Measurements from ENCODE around the gene GALNT9.
A peak's percentile ranks its signal among the peaks of the same experiment; 100 is the strongest.

The GALNT9 gene

GRCh38 chr12:132188916-132189325, 140.5 kb downstream of the GALNT9 start:
- Mint-ChIP-seq H3K4me3 (peak overlapping the region; percentile 95), H3K27ac (peak overlapping the region; percentile 88), H3K4me1 (ENCODE audit: low read depth) (peaks cover 22% of the 10 kb centered on the region), H3K9me3 (peaks cover 10% of the 10 kb centered on the region), H3K36me3 (ENCODE audit: low read depth) (peaks cover 9% of the 10 kb centered on the region), H3K27me3 (ENCODE audit: low read depth) (peaks cover 15% of the 10 kb centered on the region)
- no peak for DNase-seq (ENCODE audit: low spot score)

DNA sequence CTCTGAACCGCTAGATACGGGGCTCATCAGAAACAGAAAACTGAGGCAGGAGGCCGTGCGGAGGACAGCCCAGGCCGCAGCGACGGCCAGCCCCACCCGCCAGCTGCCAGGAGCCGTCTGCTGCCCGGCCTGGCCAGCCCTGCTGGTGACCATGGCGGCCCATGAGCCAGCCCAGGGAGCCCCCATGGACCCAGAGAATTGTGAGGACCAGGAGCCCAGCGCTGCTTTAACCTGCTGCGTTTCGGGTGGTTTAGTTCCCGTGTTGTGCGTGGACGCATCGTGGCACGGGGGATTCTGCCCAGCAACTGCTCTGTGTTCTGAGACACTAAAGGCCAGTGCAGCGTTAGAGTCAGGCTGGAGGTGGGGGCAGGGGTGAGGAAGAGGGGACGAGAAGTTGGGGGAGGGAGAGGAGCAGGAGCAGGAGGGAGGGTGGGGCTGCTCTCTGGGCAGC, 140.9 kb downstream of the GALNT9 start:
- DNase-seq (ENCODE audit: low spot score) = no peak
- Mint-ChIP-seq H3K9me3 (peaks cover 5% of the 10 kb centered on the region), H3K27ac (no peak overlapping the region), H3K4me1 (ENCODE audit: low read depth) (peaks cover 22% of the 10 kb centered on the region), H3K36me3 (ENCODE audit: low read depth) (peaks cover 8% of the 10 kb centered on the region), H3K27me3 (ENCODE audit: low read depth) (peaks cover 16% of the 10 kb centered on the region), H3K4me3 (peak overlapping the region; percentile 95)

- H3K36me3 Mint-ChIP-seq (ENCODE audit: low read depth) = peaks cover 6% of the 10 kb centered on the region
- peaks cover 22% of the 10 kb centered on the region for H3K4me1 Mint-ChIP-seq (ENCODE audit: low read depth)
- DNase-seq (ENCODE audit: low spot score) = no peak
- H3K4me3 Mint-ChIP-seq = peak overlapping the region; percentile 95
- H3K27me3 Mint-ChIP-seq (ENCODE audit: low read depth) = peaks cover 22% of the 10 kb centered on the region
- H3K27ac Mint-ChIP-seq = no peak overlapping the region
- H3K9me3 Mint-ChIP-seq = no peaks in the 10 kb centered on the region
Measured at GRCh38 chr12:132187646-132188450, 141.5 kb downstream of the GALNT9 start.

- Mint-ChIP-seq H3K9me3 (no peaks in the 10 kb centered on the region), H3K4me1 (ENCODE audit: low read depth) (peaks cover 22% of the 10 kb centered on the region), H3K27ac (peak overlapping the region; percentile 91), H3K4me3 (peak overlapping the region; percentile 84), H3K27me3 (ENCODE audit: low read depth) (peaks cover 25% of the 10 kb centered on the region), H3K36me3 (ENCODE audit: low read depth) (peaks cover 6% of the 10 kb centered on the region)
- DNase-seq (ENCODE audit: low spot score) = no peak
Measured at GRCh38 chr12:132186857-132187620, 142.3 kb downstream of the GALNT9 start.

GRCh38 chr12:132186208-132186856, 143.1 kb downstream of the GALNT9 start:
- Mint-ChIP-seq H3K4me3 (peak overlapping the region; percentile 84), H3K4me1 (ENCODE audit: low read depth) (peaks cover 22% of the 10 kb centered on the region), H3K9me3 (no peaks in the 10 kb centered on the region)

DNA sequence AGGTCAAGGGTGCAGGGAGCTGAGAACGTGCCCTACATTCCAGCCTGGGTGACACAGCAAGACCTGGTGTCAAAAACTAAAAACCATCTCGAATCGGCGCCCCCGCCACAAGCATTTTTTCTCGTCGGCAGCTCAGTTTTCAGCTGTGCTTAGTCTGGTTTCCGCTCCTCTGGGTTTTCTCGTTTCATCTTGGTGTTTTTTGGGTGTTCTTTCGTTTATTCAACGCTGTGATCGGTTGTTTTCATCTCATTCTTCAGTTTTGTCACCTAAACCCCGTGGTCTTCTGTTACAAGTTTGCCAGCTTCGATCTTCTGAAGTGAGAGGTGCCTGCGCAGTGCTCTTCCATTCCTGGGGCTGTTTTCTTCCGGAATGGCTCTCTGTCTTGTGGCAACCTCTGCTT, 143.7 kb downstream of the GALNT9 start:
- DNase-seq (ENCODE audit: low spot score) = no peak
- Mint-ChIP-seq H3K27me3 (ENCODE audit: low read depth) (peaks cover 25% of the 10 kb centered on the region), H3K4me3 (peak overlapping the region; percentile 84), H3K27ac (peak overlapping the region; percentile 91), H3K9me3 (no peaks in the 10 kb centered on the region), H3K36me3 (ENCODE audit: low read depth) (peaks cover 6% of the 10 kb centered on the region), H3K4me1 (ENCODE audit: low read depth) (peaks cover 22% of the 10 kb centered on the region)

More at GRCh38 chr12:132186208-132186856, 143.1 kb downstream of the GALNT9 start:
- peak overlapping the region; percentile 91 for H3K27ac Mint-ChIP-seq
- no peak for DNase-seq (ENCODE audit: low spot score)
- H3K36me3 Mint-ChIP-seq (ENCODE audit: low read depth) = peaks cover 6% of the 10 kb centered on the region
- H3K27me3 Mint-ChIP-seq (ENCODE audit: low read depth) = peaks cover 25% of the 10 kb centered on the region

DNA sequence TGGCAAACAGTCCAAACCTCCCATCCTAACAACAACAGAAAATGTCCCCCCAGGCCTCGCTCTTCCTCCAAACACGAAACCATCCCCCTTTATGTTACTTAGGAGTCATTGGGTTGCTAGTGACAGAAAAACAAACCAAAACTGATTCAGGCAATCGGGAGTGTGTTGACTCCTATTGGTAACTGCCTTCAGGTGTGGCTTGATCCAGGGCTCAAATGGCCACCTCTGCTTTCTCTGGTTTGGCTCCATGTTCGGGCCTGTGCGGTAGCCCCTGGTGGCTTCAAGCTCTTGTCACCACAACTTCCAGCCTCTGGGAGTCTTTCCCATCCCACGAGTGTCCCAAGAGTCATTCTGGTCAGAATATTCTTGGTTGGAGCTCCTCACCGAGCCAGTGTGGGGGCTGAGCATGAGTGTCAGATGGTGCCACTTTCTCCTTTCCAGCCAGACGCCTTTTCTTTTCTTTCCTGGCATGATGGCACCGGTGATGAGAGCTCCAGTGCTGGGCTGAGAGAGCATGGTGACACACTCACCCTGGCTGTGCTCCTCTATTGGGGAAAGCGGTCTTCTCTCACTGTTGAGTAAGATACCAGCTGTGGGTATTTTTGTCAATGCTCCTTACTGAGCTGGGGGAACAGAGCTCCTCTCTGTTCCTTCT, 146.6 kb downstream of the GALNT9 start:
- peaks cover 3% of the 10 kb centered on the region for H3K36me3 Mint-ChIP-seq (ENCODE audit: low read depth)
- H3K4me3 Mint-ChIP-seq = no peak overlapping the region
- H3K27ac Mint-ChIP-seq = no peak overlapping the region
- no peaks in the 10 kb centered on the region for H3K9me3 Mint-ChIP-seq
- peaks cover 33% of the 10 kb centered on the region for H3K4me1 Mint-ChIP-seq (ENCODE audit: low read depth)
- peaks cover 25% of the 10 kb centered on the region for H3K27me3 Mint-ChIP-seq (ENCODE audit: low read depth)
- no peak for DNase-seq (ENCODE audit: low spot score)

DNA sequence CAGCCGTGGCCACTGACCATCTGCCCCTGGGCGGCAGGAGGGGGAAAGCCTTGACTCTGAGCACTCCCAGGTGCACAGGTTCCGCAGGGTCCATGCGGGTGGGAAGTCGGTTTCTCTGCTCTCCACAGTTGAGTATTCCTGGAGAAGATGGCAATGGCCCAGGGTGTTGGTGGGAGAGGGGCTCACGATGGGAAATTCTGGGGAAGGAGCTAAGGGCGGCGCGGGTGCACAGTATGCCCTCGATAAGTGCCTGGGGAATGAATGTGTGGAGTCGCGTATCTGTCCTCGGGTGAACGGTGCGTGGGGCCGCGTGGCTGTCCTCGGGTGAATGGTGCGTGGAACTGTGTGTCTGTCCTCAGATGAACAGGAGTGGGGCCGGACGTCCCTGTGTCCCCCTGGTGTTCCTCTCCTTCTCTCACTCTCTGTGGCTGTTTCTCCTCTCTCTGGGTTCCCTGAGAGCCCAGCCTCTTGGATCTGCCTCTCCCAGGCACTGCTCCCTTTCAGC, 147.1 kb downstream of the GALNT9 start:
- Mint-ChIP-seq H3K4me3 (no peak overlapping the region), H3K9me3 (no peaks in the 10 kb centered on the region), H3K27ac (no peak overlapping the region), H3K4me1 (ENCODE audit: low read depth) (peaks cover 33% of the 10 kb centered on the region), H3K27me3 (ENCODE audit: low read depth) (peaks cover 25% of the 10 kb centered on the region), H3K36me3 (ENCODE audit: low read depth) (peaks cover 3% of the 10 kb centered on the region)
- no peak for DNase-seq (ENCODE audit: low spot score)

- Mint-ChIP-seq H3K4me3 (no peak overlapping the region), H3K27me3 (ENCODE audit: low read depth) (peaks cover 25% of the 10 kb centered on the region), H3K27ac (no peak overlapping the region), H3K9me3 (no peaks in the 10 kb centered on the region), H3K4me1 (ENCODE audit: low read depth) (peaks cover 30% of the 10 kb centered on the region), H3K36me3 (ENCODE audit: low read depth) (peaks cover 3% of the 10 kb centered on the region)
- no peak for DNase-seq (ENCODE audit: low spot score)
Measured at GRCh38 chr12:132181570-132182200, 147.7 kb downstream of the GALNT9 start.

DNA sequence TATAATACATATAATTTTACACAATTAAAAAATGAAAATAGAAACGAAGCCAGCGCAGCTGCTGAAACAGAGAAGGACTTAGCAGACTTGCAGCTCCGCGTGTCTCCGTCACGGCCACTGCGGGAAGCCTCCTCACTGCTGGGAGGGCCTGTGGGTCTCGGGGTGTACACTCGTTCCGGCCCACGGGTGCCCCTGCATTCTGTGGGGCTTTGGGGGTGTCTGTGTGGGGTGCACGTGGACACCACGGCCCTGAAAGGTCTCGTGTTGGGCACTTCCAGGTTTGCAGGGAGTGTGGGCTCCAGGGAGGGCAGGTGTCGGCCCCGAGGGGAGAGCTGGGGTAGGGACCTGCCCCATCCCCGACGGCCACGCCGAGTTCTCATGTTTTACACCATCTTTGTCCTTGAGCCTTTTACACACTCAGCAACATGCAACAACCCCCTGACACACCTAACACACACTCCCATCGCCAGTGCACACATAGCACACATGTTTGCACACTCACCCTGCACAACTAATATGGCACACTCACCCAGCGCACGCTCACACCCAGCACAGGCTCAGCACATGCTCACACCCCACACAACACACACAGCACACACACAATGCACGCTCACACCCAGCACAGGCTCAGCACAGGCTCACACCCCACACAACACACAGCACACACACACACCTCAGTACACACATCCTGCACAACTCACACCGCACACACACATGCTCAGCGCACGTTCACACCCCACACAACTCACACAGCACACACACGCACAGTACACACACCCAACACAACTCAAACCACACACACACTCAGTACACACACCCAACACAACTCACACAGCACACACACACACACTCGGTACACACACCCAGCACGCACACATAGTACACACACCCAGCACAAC, 148.5 kb downstream of the GALNT9 start:
- H3K36me3 Mint-ChIP-seq (ENCODE audit: low read depth) = peaks cover 2% of the 10 kb centered on the region
- H3K27me3 Mint-ChIP-seq (ENCODE audit: low read depth) = peaks cover 23% of the 10 kb centered on the region
- DNase-seq (ENCODE audit: low spot score) = no peak
- no peak overlapping the region for H3K27ac Mint-ChIP-seq
- peaks cover 23% of the 10 kb centered on the region for H3K4me1 Mint-ChIP-seq (ENCODE audit: low read depth)
- no peaks in the 10 kb centered on the region for H3K9me3 Mint-ChIP-seq
- H3K4me3 Mint-ChIP-seq = no peak overlapping the region

GRCh38 chr12:132179431-132180362, 149.7 kb downstream of the GALNT9 start:
- H3K9me3 Mint-ChIP-seq = no peaks in the 10 kb centered on the region
- peaks cover 16% of the 10 kb centered on the region for H3K27me3 Mint-ChIP-seq (ENCODE audit: low read depth)
- DNase-seq (ENCODE audit: low spot score) = no peak
- peak overlapping the region; percentile 84 for H3K4me3 Mint-ChIP-seq
- peaks cover 18% of the 10 kb centered on the region for H3K4me1 Mint-ChIP-seq (ENCODE audit: low read depth)
- no peak overlapping the region for H3K27ac Mint-ChIP-seq
- H3K36me3 Mint-ChIP-seq (ENCODE audit: low read depth) = no peaks in the 10 kb centered on the region

Data from T-helper 2 cell treated with Interferon-gamma antibody and Interleukin-4, amounts not matched to agents 5 μg/mL and 100 μg/mL, for 36 hours (primary cell).